GM12875 (cell line): ENCODE results near the gene DNMT3A.

ENCODE experiments used
- H3K4me3 ChIP-seq: one replicate; pipeline ENCODE4 v1.5.1; 2011; ENCODE audit warnings: low read depth, low read length, control low read depth
- CTCF ChIP-seq: IDR thresholded peaks from 2 replicates; pipeline ENCODE4 v1.5.1; 2011; ENCODE audit warnings: low read depth, mild to moderate bottlenecking, control low read depth, inconsistent platforms, low read length, moderate library complexity, borderline replicate concordance; ENCODE audit not compliant: insufficient read depth

DNMT3A gene

DNA sequence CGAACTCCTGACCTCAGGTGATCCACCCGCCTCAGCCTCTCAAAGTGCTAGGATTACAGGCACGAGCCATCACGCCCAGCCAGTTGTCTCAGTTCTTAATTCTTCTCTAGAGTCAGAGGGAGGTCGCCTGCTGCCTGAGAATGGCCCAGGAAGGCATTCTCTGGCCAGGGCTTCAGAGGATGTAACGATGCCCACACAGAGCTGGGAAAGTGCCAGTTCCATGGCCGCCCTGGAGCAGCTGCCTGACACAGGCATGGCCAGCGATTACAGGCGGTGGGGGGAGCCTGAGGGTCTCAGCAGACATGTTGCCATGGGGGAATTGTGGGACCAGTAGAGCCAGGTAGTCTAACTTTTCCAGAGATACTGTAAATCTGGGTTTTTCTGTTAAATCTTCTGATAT is 25.6 kb upstream of the DNMT3A start:
- TF ChIP-seq CTCF: no peak
- no peak overlapping the region for H3K4me3 ChIP-seq

DNA sequence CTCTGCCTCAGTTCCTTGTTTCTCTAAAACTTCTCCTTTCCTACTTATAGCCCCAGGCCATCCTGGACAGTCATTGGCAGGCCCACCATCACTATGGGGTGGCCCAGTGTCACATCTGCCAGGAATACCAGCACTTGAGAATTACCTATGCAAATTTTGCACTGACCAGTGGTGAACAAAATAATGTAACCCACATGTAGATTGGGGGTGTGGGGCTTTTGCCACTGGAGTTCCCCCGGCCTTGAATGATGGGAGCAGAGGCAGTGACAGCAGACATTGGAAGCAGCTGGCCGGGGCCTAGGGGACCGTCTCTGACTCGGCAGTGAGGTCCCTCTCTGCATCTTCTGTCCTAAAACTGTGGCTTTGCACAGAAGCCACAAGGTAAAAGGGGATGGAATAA is 24.9 kb upstream of the DNMT3A start:
- TF ChIP-seq CTCF: no peak
- no peak overlapping the region for H3K4me3 ChIP-seq

DNA sequence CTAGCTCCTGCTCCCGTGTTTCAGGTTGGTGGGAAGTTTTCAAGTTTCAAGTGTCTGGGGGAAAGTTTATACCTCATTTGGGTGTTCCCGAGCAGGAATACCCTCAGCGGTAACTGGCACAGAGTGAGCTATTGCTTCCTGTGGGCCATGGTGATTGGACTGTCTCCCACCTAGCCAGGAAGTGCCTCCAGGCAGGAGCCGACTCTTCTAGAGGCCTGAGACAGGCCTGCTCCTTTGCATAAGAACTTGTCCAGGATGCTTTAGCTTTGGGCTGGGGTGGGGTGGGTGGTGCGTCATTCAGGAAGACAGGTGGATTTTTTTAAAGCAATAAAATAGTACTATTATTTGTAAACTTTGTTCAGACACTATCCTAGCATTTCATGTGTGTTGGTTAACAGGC is 23.5 kb upstream of the DNMT3A start:
- TF ChIP-seq CTCF: no peak
- no peak overlapping the region for H3K4me3 ChIP-seq

DNA sequence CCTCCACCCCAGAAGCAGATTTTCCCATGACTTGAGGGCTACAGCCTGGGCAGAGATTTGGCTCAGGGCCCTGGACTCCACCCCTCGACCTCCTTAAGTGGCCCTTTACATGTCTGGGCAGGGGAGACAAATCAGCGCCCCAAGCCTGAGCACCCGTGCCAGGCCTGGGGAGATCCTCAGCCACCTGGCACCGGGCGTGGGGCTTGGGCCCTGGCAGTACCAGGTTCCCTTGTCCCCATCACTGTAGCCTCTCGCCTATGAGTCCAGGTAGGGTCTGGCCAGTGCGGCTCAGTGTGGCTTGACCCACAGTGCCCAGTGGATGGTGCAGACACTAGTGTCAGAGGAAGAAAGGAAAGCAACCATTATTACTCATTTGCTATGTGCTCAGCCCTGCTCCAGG is 22.0 kb upstream of the DNMT3A start:
- H3K4me3 ChIP-seq: no peak overlapping the region
- no peak for TF ChIP-seq CTCF

DNA sequence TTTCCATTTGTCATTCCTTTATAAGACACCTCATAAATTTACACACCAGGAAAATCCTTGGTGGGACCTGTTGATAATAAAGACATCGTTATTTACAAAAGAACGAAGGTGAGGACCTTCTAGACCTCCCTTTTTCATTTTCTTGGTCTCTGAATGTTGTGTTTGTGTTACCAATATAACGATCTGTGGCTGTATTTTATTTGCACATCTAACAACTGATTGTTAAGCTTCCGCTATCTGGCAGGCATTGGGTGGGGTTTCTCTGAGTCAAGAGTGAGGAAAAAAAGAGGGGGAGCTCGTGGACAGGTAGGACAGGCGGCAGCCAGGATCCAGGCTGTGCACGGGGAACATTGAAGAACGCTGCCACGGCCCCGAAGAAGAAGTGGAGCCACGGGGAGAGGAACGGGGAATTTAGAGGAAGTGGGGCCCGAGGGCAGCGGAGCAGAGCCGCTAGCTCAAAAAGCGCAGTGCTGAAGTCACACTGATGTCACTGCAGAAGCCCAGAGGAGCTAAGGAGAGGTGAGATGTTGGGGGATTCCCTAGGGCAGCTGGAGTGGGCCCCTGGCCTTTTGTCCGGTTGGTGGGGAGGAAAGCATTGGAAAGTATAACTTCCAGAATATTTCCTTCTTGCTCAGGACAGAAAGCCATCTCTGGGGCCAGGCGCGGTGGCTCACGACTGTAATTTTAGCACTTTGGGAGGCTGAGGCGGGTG is 20.9 kb upstream of the DNMT3A start:
- H3K4me3 ChIP-seq: peak overlapping the region; percentile 49
- no peak for TF ChIP-seq CTCF

DNA sequence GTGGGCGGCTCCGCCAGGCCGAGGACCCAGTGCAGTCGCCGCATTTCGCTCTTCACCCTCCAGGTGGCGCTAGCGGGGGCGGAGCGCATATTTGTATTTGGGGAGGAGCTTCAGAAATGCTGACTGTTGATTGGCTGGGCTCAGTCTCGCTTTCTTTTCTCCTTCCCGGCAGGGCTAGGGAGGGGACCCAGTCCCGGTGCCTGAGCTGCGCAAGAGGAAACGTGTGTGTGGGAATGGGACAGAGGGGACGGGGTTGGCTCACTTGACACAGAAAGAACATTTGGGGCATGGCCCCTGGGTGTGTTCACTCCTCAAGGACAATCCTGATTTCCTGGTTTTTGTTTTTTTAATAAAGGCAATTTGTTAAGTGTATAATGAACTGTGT is 20.3 kb upstream of the DNMT3A start:
- peak; percentile 97 for TF ChIP-seq CTCF
- H3K4me3 ChIP-seq: peak overlapping the region; percentile 49

DNA sequence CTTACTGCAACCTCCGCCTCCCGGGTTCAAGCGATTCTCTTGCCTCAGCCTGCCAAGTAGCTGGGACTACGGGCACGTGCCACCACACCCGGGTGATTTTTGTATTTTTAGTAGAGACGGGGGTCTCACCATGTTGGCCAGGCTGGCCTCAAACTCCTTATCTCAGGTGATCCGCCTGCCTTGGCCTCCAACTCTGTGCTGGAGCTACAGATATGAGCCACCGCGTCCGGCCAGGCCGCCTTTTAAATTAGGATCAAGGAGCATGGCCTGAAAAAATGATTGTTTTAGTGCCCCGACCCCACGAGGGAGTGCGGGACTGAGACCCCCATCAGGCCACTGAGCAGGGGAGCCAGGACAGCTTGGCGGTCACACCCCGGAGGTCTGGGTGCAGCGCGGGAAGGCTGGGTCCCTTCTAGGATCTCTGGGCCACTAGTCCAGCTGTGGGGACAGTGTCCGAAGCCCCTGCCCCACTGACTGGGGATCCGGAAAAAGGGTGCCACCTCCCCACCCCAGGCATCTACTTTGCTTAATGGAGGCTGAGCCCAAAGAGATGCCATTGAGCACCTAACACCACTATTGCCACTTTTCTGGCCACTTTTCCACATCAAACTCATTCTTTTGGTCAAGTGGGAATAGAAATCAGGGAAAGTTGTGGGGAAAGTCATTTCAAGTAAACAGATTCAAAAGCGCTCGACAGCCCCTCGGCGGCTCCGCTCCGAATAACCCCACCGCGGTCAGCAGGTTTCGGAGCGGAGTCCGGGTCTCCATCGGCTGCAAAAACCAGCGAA is 19.7 kb upstream of the DNMT3A start:
- no peak for TF ChIP-seq CTCF
- H3K4me3 ChIP-seq: no peak overlapping the region
